GM13977 (cell line): ENCODE measurements around the gene GLIS2.

ENCODE experiments used
- DNase-seq: peaks from one replicate; pipeline ENCODE4 v3.0.0; 2012; ENCODE audit warnings: low spot score
- CTCF ChIP-seq: IDR thresholded peaks from 2 replicates; pipeline ENCODE4 v1.5.1; 2012; ENCODE audit warnings: mild to moderate bottlenecking, control low read depth; ENCODE audit not compliant: insufficient read depth; ENCODE audit errors: extremely low read depth, missing control alignments
- in situ Hi-C: fragments of 300-500 bp; cut with MboI; formaldehyde crosslinking; loops from one replicate; pipeline ENCODE4 v1.12.0; 2022; ENCODE audit warnings: low sequenced_read_pairs, low pct_unique_long_range_greater_than_20kb, mixed read lengths, inconsistent platforms; ENCODE audit not compliant: unreplicated experiment

GLIS2 gene

GRCh38 chr16:4283939-4284338, 31.9 kb upstream of the GLIS2 start:
- in situ Hi-C loops, result no loop called here
- TF ChIP-seq CTCF, result no peak
- DNase-seq, result no peak

DNA sequence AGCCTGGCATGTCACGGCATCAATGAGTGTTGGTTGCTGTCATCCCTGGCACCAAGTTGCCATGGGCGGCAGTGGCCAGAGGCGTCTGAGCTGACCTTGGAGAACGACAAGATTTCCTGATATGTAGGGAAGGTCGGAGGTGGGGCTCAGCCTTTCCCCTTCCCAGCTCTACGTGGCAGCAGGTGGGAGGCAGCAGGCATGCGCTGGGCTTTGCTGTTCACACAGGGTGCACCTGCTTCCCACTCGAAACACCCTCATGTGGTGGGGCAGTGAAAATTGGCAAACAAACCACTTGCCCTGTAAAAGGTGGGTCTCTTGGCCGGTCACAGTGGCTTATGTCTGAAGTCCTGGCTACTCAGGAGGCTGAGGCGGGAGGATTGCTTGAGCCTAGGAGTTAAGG, 30.7 kb upstream of the GLIS2 start:
- in situ Hi-C loops, result loop anchor here (5.0 kb wide), 1 partner anchor 47 kb away; no protein-coding TSS in a partner anchor
- TF ChIP-seq CTCF, result no peak
- DNase-seq, result no peak

DNA sequence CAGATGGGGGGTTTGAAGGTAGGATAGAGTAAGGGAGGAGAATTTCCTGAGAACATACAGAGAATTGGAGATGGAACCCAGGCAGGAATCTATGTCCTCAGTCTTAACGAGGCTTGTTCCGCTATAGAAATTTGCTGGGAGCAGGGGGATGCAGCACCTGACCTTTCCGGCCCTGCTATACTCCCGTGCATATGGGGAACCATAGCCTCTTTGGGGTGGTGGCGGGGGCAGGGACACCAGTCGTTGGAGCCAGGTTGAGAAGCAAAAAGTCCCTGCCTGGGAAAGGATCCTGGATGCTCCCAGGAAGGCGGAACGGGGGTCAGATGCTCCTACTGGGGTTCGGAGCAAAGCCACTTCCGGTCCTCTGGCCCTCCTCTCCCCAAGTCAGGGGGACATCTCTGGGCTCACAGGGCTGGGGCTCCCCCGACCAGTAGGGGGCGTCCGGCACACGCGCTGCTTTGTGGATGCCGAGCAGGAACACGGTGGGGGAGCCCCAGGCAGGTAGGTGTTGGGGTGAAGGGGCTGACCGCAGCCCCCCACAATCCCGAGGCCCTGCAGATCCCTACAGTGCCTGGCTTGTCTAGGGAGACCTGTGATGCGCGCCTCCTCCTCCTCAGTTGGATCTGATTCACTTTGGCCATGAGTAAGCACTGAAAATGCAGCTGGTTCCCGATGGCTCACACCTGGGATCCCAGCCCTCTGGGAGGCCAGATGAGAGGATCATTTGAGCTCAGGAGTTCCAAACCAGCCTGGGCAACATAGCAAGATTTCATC, 27.5 kb upstream of the GLIS2 start:
- in situ Hi-C loops, result loop anchor here (5.0 kb wide), 1 partner anchor 44 kb away; no protein-coding TSS in a partner anchor
- DNase-seq, result peak; percentile 91

DNA sequence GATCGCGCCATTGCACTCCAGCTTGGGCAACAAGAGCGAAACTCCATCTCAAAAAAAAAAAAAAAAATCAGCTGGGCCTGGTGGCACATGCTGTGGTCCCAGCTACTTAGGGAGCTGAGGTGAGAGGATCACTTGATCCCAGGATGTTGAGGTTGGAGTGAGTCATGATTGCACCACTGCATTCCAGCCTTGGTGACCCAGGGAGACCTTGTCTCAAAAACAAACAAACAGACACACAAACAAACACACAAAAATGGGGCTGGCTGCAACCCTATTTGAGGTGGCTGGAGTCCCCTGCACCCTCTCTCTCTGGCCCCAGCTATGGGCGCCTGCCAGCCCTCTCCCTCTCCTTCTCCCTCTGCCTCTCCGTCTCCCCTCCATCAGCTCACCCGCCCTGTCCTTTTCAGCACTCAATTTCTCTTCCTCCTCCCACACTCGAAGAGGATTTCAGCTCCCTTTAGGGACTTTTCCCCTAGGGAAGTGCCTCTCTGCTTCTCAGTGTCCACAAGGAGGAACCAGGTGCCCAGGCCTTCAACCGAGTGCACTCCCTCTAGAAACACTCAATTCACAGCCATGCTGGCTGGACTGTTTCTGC, 25.5 kb upstream of the GLIS2 start:
- TF ChIP-seq CTCF, result no peak
- in situ Hi-C loops, result no loop called here
- DNase-seq, result no peak

More for the DNA sequence above, 27.5 kb upstream of the GLIS2 start:
- TF ChIP-seq CTCF, result peak; percentile 100

DNA sequence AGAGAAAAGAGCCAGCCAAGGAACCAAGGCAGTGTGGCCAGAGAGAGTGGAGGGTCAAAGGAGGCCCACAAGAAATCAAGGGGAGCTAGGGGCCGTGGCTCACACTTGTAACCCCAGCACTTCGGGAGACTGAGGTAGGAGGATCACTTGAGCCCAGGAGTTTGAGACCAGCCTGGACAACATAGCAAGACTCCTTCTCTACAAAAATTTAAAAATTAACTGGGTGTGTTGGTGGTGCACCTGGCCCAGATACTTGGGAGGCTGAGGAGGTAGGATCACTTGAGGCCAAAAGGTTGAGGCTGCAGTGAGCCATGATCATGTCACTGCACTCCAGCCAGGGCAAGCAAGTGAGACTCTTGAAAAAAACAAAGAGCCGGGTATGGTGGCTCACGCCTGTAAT, 24.2 kb upstream of the GLIS2 start:
- no peak for DNase-seq
- in situ Hi-C loops, result no loop called here
- TF ChIP-seq CTCF, result no peak

GRCh38 chr16:4293181-4293716, 22.6 kb upstream of the GLIS2 start:
- DNase-seq, result no peak
- in situ Hi-C loops, result no loop called here
- TF ChIP-seq CTCF, result no peak
